SK-N-MC (cell line): ENCODE measurements around the gene SLC38A1.

ENCODE experiments used
- DNase-seq: peaks from one replicate; pipeline ENCODE4 v3.0.0-alpha.2; 2011; ENCODE audit warnings: low read depth, low spot score
- H3K27ac ChIP-seq: fragments of 200-600 bp; sonication (generic); 2 replicates; pipeline ENCODE4 v1.5.1; 2016; ENCODE audit warnings: mixed run types
- H3K36me3 ChIP-seq: fragments of 200-600 bp; sonication (generic); 2 replicates; pipeline ENCODE4 v1.6.1; 2017; ENCODE audit warnings: antibody characterized with exemption, low read length, mixed read lengths; ENCODE audit not compliant: insufficient read depth
- H3K4me3 ChIP-seq: fragments of 200-600 bp; sonication (generic); 2 replicates; pipeline ENCODE4 v1.5.1; 2016
- H3K9ac ChIP-seq: fragments of 200-600 bp; sonication (generic); 2 replicates; pipeline ENCODE4 v1.8.0; 2017; ENCODE audit warnings: mixed run types, mixed read lengths; ENCODE audit not compliant: insufficient read length
- H3K9me3 ChIP-seq: fragments of 200-600 bp; sonication (generic); 2 replicates; pipeline ENCODE4 v1.6.1; 2017; ENCODE audit warnings: low read depth, mild to moderate bottlenecking, antibody characterized with exemption, low read length, moderate library complexity, mixed read lengths
- EZH2 ChIP-seq: fragments of 200-600 bp; sonication (generic); IDR thresholded peaks from one replicate; pipeline ENCODE4 v1.6.1; 2017; ENCODE audit warnings: antibody characterized with exemption
- FOXP2 ChIP-seq: optimal IDR thresholded peaks from 2 replicates; pipeline ENCODE3; 2011; ENCODE audit warnings: mild to moderate bottlenecking, moderate library complexity; ENCODE audit not compliant: insufficient read depth; ENCODE audit errors: extremely low read length, control extremely low read depth
- POLR2AphosphoS5 ChIP-seq: IDR thresholded peaks from 2 replicates; pipeline ENCODE4 v1.6.1; 2012; ENCODE audit warnings: mild to moderate bottlenecking, low read depth, low read length, borderline replicate concordance

Gene SLC38A1

GRCh38 chr12:46181465-46181864 lies 87.4 kb downstream of the SLC38A1 start:
- no peak overlapping the region for H3K4me3 ChIP-seq

DNA sequence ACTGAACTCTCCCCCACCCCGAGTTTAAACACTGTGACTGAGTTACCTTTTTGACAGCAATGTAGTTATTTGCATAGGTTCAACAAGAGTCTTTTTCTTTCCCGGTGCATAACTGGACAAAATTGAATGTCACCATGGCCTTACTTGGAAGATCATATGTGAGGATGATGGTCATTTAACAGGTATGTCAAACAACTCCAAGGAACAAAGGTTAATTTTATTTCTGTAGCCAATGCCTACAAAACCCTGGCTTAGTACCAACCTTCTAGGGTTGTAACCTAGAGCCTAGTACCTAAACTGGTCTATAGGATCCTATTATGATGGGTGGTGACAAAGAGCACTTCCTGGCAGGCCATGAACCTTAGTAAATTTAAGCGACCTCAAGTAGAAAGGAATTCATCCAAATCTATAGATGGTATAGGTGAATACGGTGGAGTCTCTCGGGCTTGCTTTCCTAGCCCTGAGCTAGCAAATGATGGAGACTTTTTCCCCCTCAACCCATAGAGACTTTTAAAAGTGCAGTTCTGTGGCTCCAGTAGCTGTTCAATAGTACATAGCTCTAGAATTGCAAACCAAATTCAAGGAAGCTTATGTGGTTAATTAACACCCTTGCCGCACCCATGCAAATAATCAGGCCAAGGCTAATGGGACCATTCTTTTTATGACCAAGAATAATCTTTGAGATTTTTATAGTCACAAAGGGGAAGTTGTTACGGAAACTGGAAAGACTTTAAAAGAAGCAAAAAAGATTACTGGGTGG lies 89.0 kb downstream of the SLC38A1 start:
- TF ChIP-seq EZH2 = no peak
- TF ChIP-seq POLR2AphosphoS5 = peak; percentile 19; the same call in 1 of the 2 replicates
- Histone ChIP-seq H3K27ac (no peak overlapping the region), H3K36me3 (no peaks in the 10 kb centered on the region), H3K4me3 (no peak overlapping the region), H3K9me3 (no peaks in the 10 kb centered on the region), H3K9ac (no peak overlapping the region)
- DNase-seq = no peak

More at GRCh38 chr12:46181465-46181864, 87.4 kb downstream of the SLC38A1 start:
- DNase-seq = no peak
- H3K36me3 ChIP-seq = no peaks in the 10 kb centered on the region
- no peak overlapping the region for H3K9ac ChIP-seq
- H3K9me3 ChIP-seq = no peaks in the 10 kb centered on the region
- TF ChIP-seq FOXP2 (no peak), EZH2 (no peak), POLR2AphosphoS5 (no peak)
- H3K27ac ChIP-seq = no peak overlapping the region

GRCh38 chr12:46177837-46178608 lies 90.8 kb downstream of the SLC38A1 start:
- DNase-seq = no peak
- no peaks in the 10 kb centered on the region for H3K36me3 ChIP-seq
- H3K9ac ChIP-seq = no peak overlapping the region
- TF ChIP-seq EZH2 = no peak
- TF ChIP-seq FOXP2 = no peak
- no peak for TF ChIP-seq POLR2AphosphoS5
- H3K4me3 ChIP-seq = no peak overlapping the region
- no peak overlapping the region for H3K27ac ChIP-seq
- H3K9me3 ChIP-seq = no peaks in the 10 kb centered on the region

DNA sequence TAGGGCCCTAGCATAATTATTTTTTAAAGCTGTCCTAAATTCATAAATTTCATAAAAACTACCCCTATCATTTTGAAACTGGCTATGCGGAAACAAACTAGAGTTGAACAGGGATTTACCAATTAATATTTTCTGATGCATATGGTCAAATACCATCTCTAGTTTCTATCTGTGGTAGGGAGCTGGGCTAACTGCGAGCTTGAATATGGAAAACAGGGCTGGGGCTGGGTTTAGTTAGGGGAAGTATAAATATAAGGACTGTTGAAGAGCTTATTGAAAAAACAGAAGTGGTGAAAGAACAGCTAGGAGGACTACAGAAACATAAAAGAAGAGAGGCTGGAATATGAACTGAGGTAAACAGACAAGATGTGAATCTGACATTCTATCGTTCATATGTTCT lies 91.8 kb downstream of the SLC38A1 start:
- Histone ChIP-seq H3K27ac (no peak overlapping the region), H3K36me3 (no peaks in the 10 kb centered on the region), H3K9ac (no peak overlapping the region), H3K9me3 (no peaks in the 10 kb centered on the region), H3K4me3 (no peak overlapping the region)
- TF ChIP-seq EZH2 (no peak), FOXP2 (no peak), POLR2AphosphoS5 (no peak)
- DNase-seq = no peak

DNA sequence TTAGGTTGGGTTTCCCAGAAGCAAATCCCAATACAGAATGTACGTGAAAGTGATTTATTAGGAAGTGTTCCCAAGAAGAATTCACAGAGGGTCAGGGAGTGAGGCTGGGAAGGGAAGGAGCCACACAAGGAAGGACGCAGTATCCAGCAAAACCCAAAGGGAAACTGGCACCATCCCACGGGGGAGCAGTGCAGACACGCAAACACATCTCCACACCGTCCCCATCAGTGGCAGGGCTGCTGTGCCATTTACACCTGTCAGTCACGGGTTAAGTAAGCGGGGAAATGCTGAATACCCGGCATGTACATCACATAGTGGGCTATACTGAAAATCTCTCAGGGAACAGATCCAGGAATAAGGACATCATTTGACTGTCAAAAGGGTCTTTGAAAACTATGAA lies 93.9 kb downstream of the SLC38A1 start:
- no peak overlapping the region for H3K9ac ChIP-seq
- H3K27ac ChIP-seq = no peak overlapping the region
- no peak overlapping the region for H3K4me3 ChIP-seq
- DNase-seq = no peak
- H3K36me3 ChIP-seq = no peaks in the 10 kb centered on the region
- TF ChIP-seq POLR2AphosphoS5 (no peak), EZH2 (no peak), FOXP2 (no peak)
- H3K9me3 ChIP-seq = no peaks in the 10 kb centered on the region

DNA sequence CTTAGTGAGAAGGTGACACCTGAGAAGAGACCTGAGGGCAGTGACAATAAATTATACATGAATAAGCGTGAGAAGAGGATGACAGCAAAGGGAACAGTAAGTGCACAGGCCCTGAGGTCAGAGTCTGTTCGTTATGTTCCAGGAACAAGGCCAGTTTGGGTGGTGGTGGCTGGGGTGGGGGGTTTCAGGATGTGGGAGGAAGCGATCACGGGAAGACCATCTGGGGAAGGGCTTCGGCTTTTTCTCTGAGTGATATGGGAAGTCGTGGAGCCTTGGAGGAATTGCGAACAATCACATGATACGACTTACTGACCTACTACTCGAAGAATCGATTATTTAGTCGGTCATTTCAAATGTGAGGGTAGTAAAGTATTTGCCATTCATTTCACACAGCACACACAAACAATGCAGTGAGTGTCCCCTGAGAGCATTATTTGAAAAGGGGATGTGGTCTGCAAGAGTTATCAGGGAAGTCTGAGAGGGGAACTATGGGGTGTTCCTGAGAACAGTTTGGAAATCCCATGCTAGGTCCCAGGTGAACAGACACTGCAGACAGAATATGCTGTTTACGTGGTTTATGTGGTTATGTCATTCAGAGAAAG lies 94.7 kb downstream of the SLC38A1 start:
- H3K4me3 ChIP-seq = no peak overlapping the region
- no peaks in the 10 kb centered on the region for H3K36me3 ChIP-seq
- H3K27ac ChIP-seq = no peak overlapping the region
- no peak for DNase-seq
- no peak overlapping the region for H3K9ac ChIP-seq
- no peak for TF ChIP-seq POLR2AphosphoS5
- TF ChIP-seq EZH2 = no peak
- no peak for TF ChIP-seq FOXP2
- no peaks in the 10 kb centered on the region for H3K9me3 ChIP-seq

GRCh38 chr12:46168426-46168825 lies 100.4 kb downstream of the SLC38A1 start:
- H3K4me3 ChIP-seq = no peak overlapping the region
- H3K36me3 ChIP-seq = no peaks in the 10 kb centered on the region
- DNase-seq = no peak
- no peak overlapping the region for H3K27ac ChIP-seq
- no peak overlapping the region for H3K9ac ChIP-seq
- TF ChIP-seq FOXP2 = no peak
- no peak for TF ChIP-seq EZH2
- TF ChIP-seq POLR2AphosphoS5 = no peak
- no peaks in the 10 kb centered on the region for H3K9me3 ChIP-seq

DNA sequence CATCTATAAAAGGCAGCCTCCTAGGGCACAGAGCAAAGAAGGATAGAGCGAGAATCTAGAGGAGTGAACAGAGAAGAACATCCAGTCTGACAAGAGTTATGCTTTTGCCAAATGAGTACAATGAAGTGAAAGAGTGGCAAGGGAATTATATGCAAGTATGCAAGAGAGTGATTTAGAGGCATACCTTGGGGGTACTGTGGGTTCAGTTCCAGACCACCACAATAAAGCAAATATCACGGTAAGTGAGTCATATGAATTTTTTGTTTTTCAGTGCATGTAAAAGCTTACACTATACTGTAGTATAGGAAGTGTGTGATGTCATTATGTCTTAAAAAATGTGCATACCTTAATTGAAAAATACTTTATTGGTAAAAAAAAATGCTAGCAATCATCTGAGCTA lies 101.4 kb downstream of the SLC38A1 start:
- TF ChIP-seq POLR2AphosphoS5 (no peak), FOXP2 (no peak), EZH2 (no peak)

More for the DNA sequence above, 101.4 kb downstream of the SLC38A1 start:
- Histone ChIP-seq H3K9ac (no peak overlapping the region), H3K4me3 (no peak overlapping the region), H3K36me3 (no peaks in the 10 kb centered on the region), H3K27ac (no peak overlapping the region), H3K9me3 (no peaks in the 10 kb centered on the region)
- no peak for DNase-seq
